K562 (cell line): ENCODE data around the gene ELF3. TPM values are rescaled to one million over a fixed set of nuclear protein-coding genes. Genes with fewer than 3 reads are reported as not detected.

ENCODE experiments used
- CTBP1 ChIP-seq: fragments of 450-650 bp; IDR thresholded peaks from 2 replicates; pipeline ENCODE4 v1.6.1; 2016; ENCODE audit warnings: borderline replicate concordance
- HLTF ChIP-seq: fragments of 450-650 bp; IDR thresholded peaks from 2 replicates; pipeline ENCODE4 v1.6.1; 2016
- KAT7 ChIP-seq: sonication (generic); formaldehyde crosslinking; IDR thresholded peaks from 2 replicates; pipeline ENCODE4 v1.8.0; 2022; ENCODE audit warnings: missing genetic modification reagents, mild to moderate bottlenecking, borderline replicate concordance
- NBN ChIP-seq: fragments of 450-650 bp; IDR thresholded peaks from 2 replicates; pipeline ENCODE4 v1.6.1; 2016; ENCODE audit warnings: low read depth, mild to moderate bottlenecking
- NELFE ChIP-seq: IDR thresholded peaks from 2 replicates; pipeline ENCODE4 v1.6.1; 2011; ENCODE audit warnings: mild to moderate bottlenecking; ENCODE audit not compliant: insufficient read depth, insufficient read length
- NUFIP1 ChIP-seq: fragments of 450-650 bp; IDR thresholded peaks from 2 replicates; pipeline ENCODE4 v1.6.1; 2018; ENCODE audit not compliant: partially characterized antibody
- RB1 ChIP-seq: fragments of 450-650 bp; IDR thresholded peaks from 2 replicates; pipeline ENCODE4 v1.6.1; 2017; ENCODE audit warnings: low read depth, mild to moderate bottlenecking
- RNF219 ChIP-seq: fragments of 250-450 bp; sonication (Bioruptor Pico); IDR thresholded peaks from 2 replicates; pipeline ENCODE4 v1.5.0; 2022; ENCODE audit warnings: mild to moderate bottlenecking
- SREBF2 ChIP-seq: sonication (generic); formaldehyde crosslinking; IDR thresholded peaks from 2 replicates; pipeline ENCODE4 v1.4.0; 2020; ENCODE audit warnings: mild to moderate bottlenecking, missing genetic modification reagents
- ZFX ChIP-seq: sonication (generic); formaldehyde crosslinking; IDR thresholded peaks from 2 replicates; pipeline ENCODE4 v1.8.0; 2022; ENCODE audit warnings: mild to moderate bottlenecking, missing genetic modification reagents, moderate library complexity
- polyA plus RNA-seq, 8 experiments: library from polyadenylated mRNA; depleted of rRNA in 4 of 8; stranded (reverse) in 5 of 8; unstranded in 3 of 8; fragments of >200 nt; fragmentation: Nextera tagmentation in 2 of 8; fragmentation: Illumina TruSeq in 1 of 8; extraction: Ambion mirVana in 2 of 8; extraction: Trizol in 1 of 8; gene quantifications; 2 replicates each; pipeline versions ENCODE4 v1.2.1 to v1.2.3, GENCODE V29; 2011 to 2014; ENCODE audit warnings: inconsistent platforms in 1 of 8, missing spikeins in 1 of 8
- total RNA-seq, 7 experiments: library from RNA; depleted of rRNA in 6 of 7; stranded (reverse); fragments of >200 nt in 6 of 7; fragmentation: Illumina TruSeq in 2 of 7; extraction: Trizol in 2 of 7; gene quantifications; 2 replicates each; pipeline versions ENCODE4 v1.2.1 to v1.2.3, GENCODE V29; 2011 to 2021; ENCODE audit warnings: low replicate concordance in 1 of 7
- TF ChIP-seq, protein P1 (sequence below): IDR thresholded peaks from 3 replicates; pipeline ENCODE4 v1.6.1; 2011; ENCODE audit warnings: borderline replicate concordance, mild to moderate bottlenecking, moderate library complexity; ENCODE audit not compliant: insufficient read length; ENCODE audit errors: extremely low read depth

Gene ELF3
- total and polyA plus RNA-seq, 9 of the 15 experiments (the other 6 are each of a cell fraction or from before 2014, with no cell fraction given) = 0.03 to 1.2 (median 0.07) TPM; not detected in 4

GRCh38 chr1:202017749-202018467 is 7.5 kb downstream of the ELF3 start (continued):
- TF ChIP-seq, protein P1, sequence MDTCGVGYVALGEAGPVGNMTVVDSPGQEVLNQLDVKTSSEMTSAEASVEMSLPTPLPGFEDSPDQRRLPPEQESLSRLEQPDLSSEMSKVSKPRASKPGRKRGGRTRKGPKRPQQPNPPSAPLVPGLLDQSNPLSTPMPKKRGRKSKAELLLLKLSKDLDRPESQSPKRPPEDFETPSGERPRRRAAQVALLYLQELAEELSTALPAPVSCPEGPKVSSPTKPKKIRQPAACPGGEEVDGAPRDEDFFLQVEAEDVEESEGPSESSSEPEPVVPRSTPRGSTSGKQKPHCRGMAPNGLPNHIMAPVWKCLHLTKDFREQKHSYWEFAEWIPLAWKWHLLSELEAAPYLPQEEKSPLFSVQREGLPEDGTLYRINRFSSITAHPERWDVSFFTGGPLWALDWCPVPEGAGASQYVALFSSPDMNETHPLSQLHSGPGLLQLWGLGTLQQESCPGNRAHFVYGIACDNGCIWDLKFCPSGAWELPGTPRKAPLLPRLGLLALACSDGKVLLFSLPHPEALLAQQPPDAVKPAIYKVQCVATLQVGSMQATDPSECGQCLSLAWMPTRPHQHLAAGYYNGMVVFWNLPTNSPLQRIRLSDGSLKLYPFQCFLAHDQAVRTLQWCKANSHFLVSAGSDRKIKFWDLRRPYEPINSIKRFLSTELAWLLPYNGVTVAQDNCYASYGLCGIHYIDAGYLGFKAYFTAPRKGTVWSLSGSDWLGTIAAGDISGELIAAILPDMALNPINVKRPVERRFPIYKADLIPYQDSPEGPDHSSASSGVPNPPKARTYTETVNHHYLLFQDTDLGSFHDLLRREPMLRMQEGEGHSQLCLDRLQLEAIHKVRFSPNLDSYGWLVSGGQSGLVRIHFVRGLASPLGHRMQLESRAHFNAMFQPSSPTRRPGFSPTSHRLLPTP = no peak
- TF ChIP-seq HLTF (no peak), NUFIP1 (peak; percentile 22), CTBP1 (no peak), KAT7 (no peak), NELFE (no peak), NBN (no peak), RB1 (no peak), SREBF2 (CRISPR knock-in tag) (0 out of 2 replicates have a peak, but pooled peaks have one; percentile 44), ZFX (CRISPR knock-in tag) (0 out of 2 replicates have a peak, but pooled peaks have one; percentile 27), RNF219 (CRISPR knock-in tag) (no peak)
- TF ChIP-seq, all 486 proteins: peak for 28
